Measurements from ENCODE around the gene STK32B. TPM values are rescaled to one million over a fixed set of nuclear protein-coding genes. Genes with fewer than 3 reads are reported as not detected.

STK32B gene
- total RNA-seq, 1 experiment from 2014 or later, result 15.1 TPM

GRCh38 chr4:5510504-5510903 lies 459.2 kb downstream of the STK32B start:
- Histone ChIP-seq H3K9me3 (ENCODE audit: low read depth, low read length, poor library complexity, severe bottlenecking) (no peaks in the 10 kb centered on the region), H3K27ac (ENCODE audit: low read depth, low read length, poor library complexity, severe bottlenecking) (no peak overlapping the region), H3K4me3 (ENCODE audit: low read depth, low read length, poor library complexity, severe bottlenecking) (no peak overlapping the region), H3K27me3 (replicated peaks; ENCODE audit: insufficient read depth, low read depth, low read length, poor library complexity) (no peaks in the 10 kb centered on the region), H3K36me3 (ENCODE audit: insufficient read depth, low read length, poor library complexity, severe bottlenecking) (no peaks in the 10 kb centered on the region), H3K4me1 (ENCODE audit: insufficient read depth, low read length, poor library complexity, severe bottlenecking) (no peaks in the 10 kb centered on the region)
- intact Hi-C loops (cut with micrococcal nuclease; ENCODE audit: unreplicated experiment), result no loop called here
- no TSS peak for BruUV-seq (replicated peaks)
- TF ChIP-seq CTCF (conservative IDR thresholded peaks at IDR 0.05; ENCODE audit: low read depth, low read length) (no peak), EZH2 (IDR thresholded peaks at IDR 0.05; ENCODE audit: borderline replicate concordance, low read depth, low read length, poor library complexity, severe bottlenecking) (no peak)
- ChIA-PET CTCF (no interaction called here), POLR2A (ENCODE audit: low non-redundant PET) (no interaction called here)
- no peak for DNase-seq (ENCODE audit: low spot score)

- intact Hi-C loops (cut with micrococcal nuclease; ENCODE audit: unreplicated experiment), result no loop called here
- DNase-seq (ENCODE audit: low spot score), result no peak
- POLR2A ChIA-PET (ENCODE audit: low non-redundant PET), result no interaction called here
- TF ChIP-seq EZH2 (IDR thresholded peaks at IDR 0.05; ENCODE audit: borderline replicate concordance, low read depth, low read length, poor library complexity, severe bottlenecking) (no peak), CTCF (conservative IDR thresholded peaks at IDR 0.05; ENCODE audit: low read depth, low read length) (no peak)
- CTCF ChIA-PET, result no interaction called here
- H3K36me3 ChIP-seq (ENCODE audit: insufficient read depth, low read length, poor library complexity, severe bottlenecking), result no peaks in the 10 kb centered on the region
- H3K4me3 ChIP-seq (ENCODE audit: low read depth, low read length, poor library complexity, severe bottlenecking), result no peak overlapping the region
- H3K27me3 ChIP-seq (replicated peaks; ENCODE audit: insufficient read depth, low read depth, low read length, poor library complexity), result no peaks in the 10 kb centered on the region
- no peak overlapping the region for H3K27ac ChIP-seq (ENCODE audit: low read depth, low read length, poor library complexity, severe bottlenecking)
- BruUV-seq (replicated peaks), result no TSS peak
- no peaks in the 10 kb centered on the region for H3K9me3 ChIP-seq (ENCODE audit: low read depth, low read length, poor library complexity, severe bottlenecking)
- no peaks in the 10 kb centered on the region for H3K4me1 ChIP-seq (ENCODE audit: insufficient read depth, low read length, poor library complexity, severe bottlenecking)
These were observed 460.5 kb downstream of the STK32B start for GRCh38 chr4:5511791-5512190.

GRCh38 chr4:5515646-5516045 lies 464.4 kb downstream of the STK32B start:
- ChIA-PET POLR2A (ENCODE audit: low non-redundant PET) (no interaction called here), CTCF (interaction anchor here (0.6 kb wide), 1 partner anchor 745 kb away, joined by 4 read pairs; no protein-coding TSS in a partner anchor)
- TF ChIP-seq EZH2 (IDR thresholded peaks at IDR 0.05; ENCODE audit: borderline replicate concordance, low read depth, low read length, poor library complexity, severe bottlenecking), result no peak
- no peak for TF ChIP-seq CTCF (conservative IDR thresholded peaks at IDR 0.05; ENCODE audit: low read depth, low read length)
- intact Hi-C loops (cut with micrococcal nuclease; ENCODE audit: unreplicated experiment), result no loop called here
- Histone ChIP-seq H3K27me3 (replicated peaks; ENCODE audit: insufficient read depth, low read depth, low read length, poor library complexity) (no peaks in the 10 kb centered on the region), H3K9me3 (ENCODE audit: low read depth, low read length, poor library complexity, severe bottlenecking) (no peaks in the 10 kb centered on the region), H3K4me3 (ENCODE audit: low read depth, low read length, poor library complexity, severe bottlenecking) (no peak overlapping the region), H3K27ac (ENCODE audit: low read depth, low read length, poor library complexity, severe bottlenecking) (no peak overlapping the region), H3K4me1 (ENCODE audit: insufficient read depth, low read length, poor library complexity, severe bottlenecking) (no peaks in the 10 kb centered on the region), H3K36me3 (ENCODE audit: insufficient read depth, low read length, poor library complexity, severe bottlenecking) (no peaks in the 10 kb centered on the region)
- BruUV-seq (replicated peaks), result no TSS peak
- DNase-seq (ENCODE audit: low spot score), result no peak

All from A673 (cell line).